IgD-negative memory B cell (primary cell): Measurements from ENCODE around the gene ALX3. TPM values are rescaled to one million over a fixed set of nuclear protein-coding genes. Genes with fewer than 3 reads are reported as not detected.
A peak's percentile ranks its signal among the peaks of the same experiment; 100 is the strongest.
"Not testable (repeated sequence)": the region's sequence is repeated elsewhere in the genome, so short reads cannot be mapped to it uniquely, and the experiment has no call there.

Experiments
- H3K27ac Mint-ChIP-seq, 3 donors: one replicate each; pipeline ENCODE4 v1.8.0; 2020 to 2022; ENCODE audit warnings: mild to moderate bottlenecking in 3 of 3, mixed read lengths in 3 of 3, moderate library complexity in 1 of 3
- H3K27me3 Mint-ChIP-seq: one replicate; pipeline ENCODE4 v1.8.0; 2021; ENCODE audit warnings: mixed read lengths
- H3K36me3 Mint-ChIP-seq: one replicate; pipeline ENCODE4 v1.8.0; 2020; ENCODE audit warnings: mild to moderate bottlenecking, mixed read lengths
- H3K4me1 Mint-ChIP-seq, 3 donors: one replicate each; pipeline ENCODE4 v1.8.0; 2020 to 2022; ENCODE audit warnings: mixed read lengths in 3 of 3, mild to moderate bottlenecking in 1 of 3
- H3K4me3 Mint-ChIP-seq, 4 donors: one replicate each; pipeline ENCODE4 v1.8.0; 2020 to 2022; ENCODE audit warnings: mild to moderate bottlenecking in 4 of 4, mixed read lengths in 4 of 4, moderate library complexity in 3 of 4
- H3K9me3 Mint-ChIP-seq, 3 donors: one replicate each; pipeline ENCODE4 v1.8.0; 2020 to 2021; ENCODE audit warnings: mixed read lengths in 3 of 3, mild to moderate bottlenecking in 1 of 3
- polyA plus RNA-seq: library from polyadenylated mRNA; unstranded; fragments of 300-500 nt; fragmentation: Illumina TruSeq; gene quantifications from one replicate; pipeline ENCODE4 v1.2.3, GENCODE V29; 2021

ALX3 gene
- polyA plus RNA-seq, 1 donor from 2014 or later: not detected

DNA sequence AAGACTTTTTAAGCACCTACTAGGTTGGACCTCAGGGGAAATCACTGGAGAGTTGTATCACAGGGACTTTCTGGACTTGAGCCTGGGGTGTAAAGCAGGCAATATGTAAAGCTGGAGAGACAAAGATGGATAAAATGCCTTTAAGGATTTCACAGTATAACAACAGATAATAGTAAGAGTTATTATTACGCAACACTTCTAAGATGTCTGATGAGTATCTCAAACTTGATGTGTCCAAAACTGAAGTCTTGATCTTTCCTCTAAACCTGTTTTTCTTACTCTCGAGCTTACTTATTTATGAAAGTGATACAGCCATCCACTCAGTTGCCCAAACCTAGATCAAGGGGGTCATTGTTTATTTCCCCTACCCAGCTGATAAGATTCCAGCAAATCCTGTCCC, 38.1 kb downstream of the ALX3 start:
- Mint-ChIP-seq H3K9me3 (no peaks in the 10 kb centered on the region), H3K4me1 (peaks cover 27 to 39% (median 29%) of the 10 kb centered on the region in 3 donors), H3K27ac (no peak overlapping the region), H3K36me3 (no peaks in the 10 kb centered on the region), H3K27me3 (no peaks in the 10 kb centered on the region), H3K4me3 (peak overlapping the region in 2 of 4 donors; percentile 19 to 44)

DNA sequence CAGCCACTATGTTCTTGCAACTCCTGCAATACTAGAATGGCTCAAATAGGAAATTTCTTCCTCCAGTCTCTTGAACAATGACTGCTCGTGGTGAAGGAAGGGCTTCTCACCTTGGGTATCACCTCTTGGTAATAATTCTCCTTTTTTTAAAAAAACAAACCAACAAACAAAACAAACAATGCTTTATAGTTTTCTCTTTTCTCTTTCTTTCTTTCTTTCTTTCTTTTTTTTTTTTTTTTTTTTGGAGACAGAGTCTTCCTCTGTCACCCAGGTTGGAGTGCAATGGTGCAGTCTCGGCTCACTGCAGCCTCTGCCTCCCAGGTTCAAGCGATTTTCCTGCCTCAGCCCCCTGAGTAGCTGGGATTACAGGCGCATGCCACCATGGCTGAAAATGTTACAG, 39.8 kb downstream of the ALX3 start:
- H3K4me3 Mint-ChIP-seq: peak overlapping the region; percentile 36 to 90 (median 81)
- H3K27ac Mint-ChIP-seq: peak overlapping the region; percentile 51 to 96 (median 81)
- H3K27me3 Mint-ChIP-seq, H3K9me3 Mint-ChIP-seq, H3K36me3 Mint-ChIP-seq: not testable (repeated sequence)
- H3K4me1 Mint-ChIP-seq: peaks cover 22 to 28% (median 27%) of the 10 kb centered on the region in 3 donors

DNA sequence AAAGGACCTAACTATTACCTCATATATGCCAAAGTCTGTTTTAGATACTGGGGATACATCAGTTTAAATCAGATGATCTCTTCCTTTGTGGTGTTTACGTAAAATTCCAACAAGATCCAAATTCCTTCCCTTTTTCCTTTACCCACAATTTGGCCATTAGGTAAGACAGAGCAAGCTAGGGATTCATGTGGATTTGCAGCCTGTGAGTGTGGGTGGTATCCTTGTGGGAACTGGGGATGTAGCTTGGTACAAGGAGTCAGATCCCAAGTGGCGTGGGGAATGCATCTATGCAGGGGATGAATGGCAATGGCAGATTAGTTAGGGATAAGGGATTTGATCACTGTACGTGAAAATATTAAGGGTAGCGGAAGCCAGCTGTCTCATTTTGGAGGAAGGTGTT, 45.9 kb downstream of the ALX3 start:
- no peak overlapping the region for H3K27ac Mint-ChIP-seq
- no peaks in the 10 kb centered on the region for H3K27me3 Mint-ChIP-seq
- no peaks in the 10 kb centered on the region for H3K9me3 Mint-ChIP-seq
- H3K36me3 Mint-ChIP-seq: peaks cover 3% of the 10 kb centered on the region
- H3K4me1 Mint-ChIP-seq: peaks cover 9 to 17% (median 15%) of the 10 kb centered on the region in 3 donors
- H3K4me3 Mint-ChIP-seq: no peak overlapping the region

DNA sequence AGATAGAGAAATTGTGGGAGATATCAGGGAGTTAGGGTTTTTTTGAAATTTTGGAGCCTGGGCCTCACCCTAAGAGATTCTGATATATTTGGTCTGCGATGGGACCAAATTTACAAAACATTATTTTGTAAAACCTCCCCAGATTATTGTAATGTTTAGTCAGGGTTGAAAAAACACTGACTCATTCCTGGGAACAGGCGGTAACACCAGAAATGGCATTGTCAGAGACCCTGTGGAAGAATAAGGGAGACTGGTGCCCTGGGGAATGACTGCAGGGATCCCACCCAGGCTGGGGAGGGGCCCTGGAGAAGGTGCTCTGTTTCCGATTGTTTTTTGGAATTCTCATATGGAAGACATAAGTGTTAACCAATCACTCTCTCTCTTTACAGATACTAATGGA, 49.2 kb downstream of the ALX3 start:
- no peak overlapping the region for H3K27ac Mint-ChIP-seq

DNA sequence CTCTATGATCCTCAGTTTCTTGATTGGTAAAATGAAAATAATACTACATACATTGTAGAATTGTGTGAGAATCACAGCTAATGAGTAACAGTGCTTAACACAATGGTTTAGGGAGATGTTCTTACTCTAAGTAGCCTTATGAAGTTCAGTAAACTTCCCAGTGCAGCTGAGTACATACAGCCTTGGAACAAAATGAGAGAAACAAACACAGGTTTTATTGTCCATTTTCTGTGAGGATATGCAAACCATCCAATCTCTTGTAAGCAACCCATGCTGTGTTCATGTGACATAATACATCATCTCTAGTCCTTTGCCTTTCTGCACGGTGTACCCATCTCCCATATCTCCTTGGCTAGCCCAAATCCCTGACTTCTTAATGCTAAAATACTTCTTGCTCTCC, 50.7 kb downstream of the ALX3 start:
- Mint-ChIP-seq H3K9me3 (no peaks in the 10 kb centered on the region), H3K4me3 (no peak overlapping the region), H3K36me3 (peaks cover 8% of the 10 kb centered on the region), H3K27ac (no peak overlapping the region), H3K27me3 (no peaks in the 10 kb centered on the region), H3K4me1 (peaks cover 10 to 13% (median 11%) of the 10 kb centered on the region in 3 donors)

More for the DNA sequence above, 49.2 kb downstream of the ALX3 start:
- Mint-ChIP-seq H3K4me3 (no peak overlapping the region), H3K9me3 (no peaks in the 10 kb centered on the region), H3K4me1 (peaks cover 7 to 14% (median 13%) of the 10 kb centered on the region in 3 donors), H3K27me3 (no peaks in the 10 kb centered on the region), H3K36me3 (peaks cover 8% of the 10 kb centered on the region)

DNA sequence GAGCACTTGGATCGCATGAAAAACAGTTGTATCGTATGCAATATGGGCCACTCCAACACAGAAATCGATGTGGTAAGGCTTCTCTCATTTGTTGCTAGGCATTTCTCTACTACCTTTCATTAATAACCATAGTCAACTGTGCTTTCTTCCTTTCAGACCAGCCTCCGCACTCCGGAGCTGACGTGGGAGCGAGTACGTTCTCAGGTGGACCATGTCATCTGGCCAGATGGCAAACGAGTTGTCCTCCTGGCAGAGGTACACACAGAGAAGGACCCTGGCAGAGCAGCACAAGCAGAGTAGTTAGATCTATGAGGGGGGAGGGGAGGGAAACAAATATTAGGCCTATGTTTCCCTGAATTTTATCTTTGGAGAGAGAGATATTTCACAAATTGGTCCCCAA, 52.1 kb downstream of the ALX3 start:
- H3K27ac Mint-ChIP-seq: no peak overlapping the region
- peaks cover 9% of the 10 kb centered on the region for H3K36me3 Mint-ChIP-seq
- no peaks in the 10 kb centered on the region for H3K27me3 Mint-ChIP-seq
- H3K9me3 Mint-ChIP-seq: no peaks in the 10 kb centered on the region
- H3K4me3 Mint-ChIP-seq: peak overlapping the region in 1 of 4 donors; percentile 12
- peaks cover 3 to 6% (median 3%) of the 10 kb centered on the region in 3 donors for H3K4me1 Mint-ChIP-seq

DNA sequence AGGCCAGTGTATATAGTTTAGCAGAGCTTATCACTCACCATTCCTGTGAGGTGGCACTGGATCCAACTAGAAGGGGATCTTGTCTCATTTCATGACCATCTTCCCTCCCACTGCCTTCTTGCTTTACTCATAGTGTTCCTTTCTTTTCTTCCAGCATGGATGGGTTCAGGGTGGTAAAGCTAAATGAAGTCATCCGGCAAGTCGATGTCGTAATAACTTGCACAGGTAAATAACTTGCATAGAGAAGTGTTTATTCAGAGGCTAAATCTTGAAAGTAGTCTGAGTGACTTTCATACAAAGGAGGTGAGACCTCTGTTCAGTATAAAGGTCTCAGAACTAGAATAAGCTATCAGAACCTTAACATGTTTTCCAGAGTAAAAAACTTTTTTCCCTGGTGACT, 52.7 kb downstream of the ALX3 start:
- Mint-ChIP-seq H3K9me3 (no peaks in the 10 kb centered on the region), H3K4me1 (peaks cover 0 to 3% (median 2%) of the 10 kb centered on the region in 3 donors), H3K27ac (no peak overlapping the region), H3K36me3 (peaks cover 9% of the 10 kb centered on the region), H3K4me3 (no peak overlapping the region), H3K27me3 (no peaks in the 10 kb centered on the region)

DNA sequence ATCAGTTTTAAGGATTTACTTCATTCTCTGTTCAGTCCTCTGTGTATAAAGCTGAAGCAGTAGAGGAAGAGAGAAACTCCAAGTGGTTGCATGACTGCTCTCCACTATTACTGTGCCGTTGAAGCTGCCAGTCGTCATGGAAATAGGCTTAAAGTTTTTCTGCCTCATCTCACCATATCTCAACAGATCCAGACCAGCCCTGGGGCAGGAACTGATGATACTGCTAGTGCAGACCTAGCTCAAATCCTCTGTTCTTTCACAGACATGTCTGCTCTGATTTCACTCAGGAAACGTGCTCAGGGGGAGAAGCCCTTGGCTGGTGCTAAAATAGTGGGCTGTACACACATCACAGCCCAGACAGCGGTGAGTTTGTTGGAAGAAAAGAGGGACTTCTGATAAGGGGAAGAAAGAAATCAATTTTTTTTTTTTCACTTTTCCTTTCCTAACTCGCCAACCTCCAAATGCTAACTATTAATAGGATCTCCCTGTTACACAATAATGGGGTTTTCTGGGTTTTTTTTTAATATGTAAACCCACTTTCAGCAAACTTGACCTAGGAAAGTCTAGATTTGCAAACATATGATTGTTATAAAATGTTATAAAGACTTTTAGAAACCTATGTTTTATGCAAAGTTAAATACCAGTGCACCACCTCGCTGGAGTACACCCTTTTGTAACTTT, 58.2 kb downstream of the ALX3 start:
- H3K27ac Mint-ChIP-seq: peak overlapping the region; percentile 89 to 99 (median 94)

DNA sequence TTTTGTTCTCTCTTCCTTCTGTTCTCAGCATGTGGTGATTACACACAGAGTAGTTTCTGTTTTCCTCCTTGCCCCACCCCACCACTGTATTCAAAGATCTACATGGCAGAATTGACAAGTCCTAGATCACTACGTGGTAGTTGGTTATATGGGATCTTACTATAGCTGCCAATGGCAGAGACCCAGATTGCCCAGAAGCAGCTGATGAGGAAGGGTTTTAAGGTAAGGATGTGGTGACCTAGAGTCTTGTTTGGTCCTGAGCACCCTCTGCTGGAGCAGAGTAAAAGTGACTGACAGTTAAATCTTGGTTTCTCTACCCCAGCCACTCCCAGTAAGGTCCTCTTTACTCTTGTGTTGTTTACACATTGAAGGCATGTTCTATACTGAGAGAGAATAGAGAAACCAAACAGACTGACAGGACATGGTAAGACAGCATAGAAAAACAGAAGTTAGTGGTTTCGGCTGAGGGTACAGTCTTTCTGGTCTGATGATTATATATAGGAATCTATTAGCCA, 58.9 kb downstream of the ALX3 start:
- H3K27me3 Mint-ChIP-seq: no peaks in the 10 kb centered on the region
- H3K4me1 Mint-ChIP-seq: peaks cover 11 to 22% (median 14%) of the 10 kb centered on the region in 3 donors
- H3K27ac Mint-ChIP-seq: peak overlapping the region; percentile 89 to 99 (median 94)
- H3K36me3 Mint-ChIP-seq: peaks cover 6% of the 10 kb centered on the region
- no peaks in the 10 kb centered on the region for H3K9me3 Mint-ChIP-seq
- peak overlapping the region; percentile 70 to 87 (median 80) for H3K4me3 Mint-ChIP-seq

More for the DNA sequence above, 58.2 kb downstream of the ALX3 start:
- Mint-ChIP-seq H3K36me3 (peaks cover 6% of the 10 kb centered on the region), H3K9me3 (no peaks in the 10 kb centered on the region), H3K27me3 (no peaks in the 10 kb centered on the region), H3K4me3 (peak overlapping the region; percentile 70 to 87 (median 80)), H3K4me1 (peaks cover 11 to 20% (median 14%) of the 10 kb centered on the region in 3 donors)

Other genes starting within 250 kb of the ALX3 start
- gene CSF1, start 159.8 kb downstream of the ALX3 start, polyA plus RNA-seq: 0.18 TPM
- 42.5 TPM for gene AHCYL1, start 85.9 kb downstream of the ALX3 start, polyA plus RNA-seq
- 22.5 TPM for gene STRIP1, start 36.0 kb downstream of the ALX3 start, polyA plus RNA-seq
- gene UBL4B, start 41.8 kb upstream of the ALX3 start, polyA plus RNA-seq: not detected
- gene SLC6A17, start 79.8 kb upstream of the ALX3 start, polyA plus RNA-seq: not detected
- 1.8 TPM for gene KCNC4, start 139.6 kb upstream of the ALX3 start, polyA plus RNA-seq